Measurements from ENCODE around the gene NAALADL2. TPM values are rescaled to one million over a fixed set of nuclear protein-coding genes. Genes with fewer than 3 reads are reported as not detected.

The NAALADL2 gene
- total and polyA plus RNA-seq, 2 of the 8 experiments (the other 6 are each of a cell fraction or from before 2014, with no cell fraction given), result 0.12 to 0.22 TPM

- H4K8ac ChIP-seq (ENCODE audit: extremely low read depth, insufficient read depth, low read length), result no peak overlapping the region
- H3K4ac ChIP-seq (replicated peaks; ENCODE audit: insufficient read length, low read depth, low read length), result no peak overlapping the region
- no peak overlapping the region for H4K5ac ChIP-seq (ENCODE audit: insufficient read length, low read depth, low read length)
- H3K23ac ChIP-seq (ENCODE audit: insufficient read length), result no peak overlapping the region
- no peak overlapping the region for H3K56ac ChIP-seq (replicated peaks; ENCODE audit: insufficient read length, low read depth, low read length)
- H3K79me2 ChIP-seq (ENCODE audit: control insufficient read depth in 1 of 2, insufficient read depth in 2 of 2, low read length in 2 of 2), result no peaks in the 10 kb centered on the region
- no peak overlapping the region for H4K91ac ChIP-seq (replicated peaks; ENCODE audit: insufficient read length, low read length)
- DNase-seq (ENCODE audit: low read depth in 1 of 2, low spot score in 2 of 2) (no peak), FAIRE-seq (no peak)
- H2BK5ac ChIP-seq (ENCODE audit: low read depth, low read length), result no peak overlapping the region
- no peak overlapping the region for H3K14ac ChIP-seq (ENCODE audit: insufficient read length)
- no peak overlapping the region for H2BK120ac ChIP-seq (replicated peaks; ENCODE audit: low read depth, low read length)
- H3K4me2 ChIP-seq (ENCODE audit: insufficient read depth in 1 of 2, low read depth in 2 of 2, low read length in 2 of 2), result no peak overlapping the region
- no peaks in the 10 kb centered on the region for H3K36me3 ChIP-seq (ENCODE audit: control insufficient read depth in 2 of 4, insufficient read depth in 4 of 4, low read length in 3 of 4)
- H2AFZ ChIP-seq (ENCODE audit: low read length), result no peak overlapping the region
- POLR2A ChIA-PET (ENCODE audit: partially characterized antibody), result no interaction called here
- H3K9ac ChIP-seq (replicated peaks in 1 of 4; ENCODE audit: extremely low read depth in 1 of 4, low read depth in 3 of 4, low read length in 3 of 4), result no peak overlapping the region
- H3K27me3 ChIP-seq (replicated peaks in 1 of 4; ENCODE audit: control insufficient read depth in 3 of 4, extremely low read depth in 1 of 4, insufficient read depth in 3 of 4, low read length in 3 of 4), result no peaks in the 10 kb centered on the region
- H3K18ac ChIP-seq (ENCODE audit: extremely low read depth, low read length), result no peak overlapping the region
- H3K27ac ChIP-seq (ENCODE audit: low read depth, low read length), result no peak overlapping the region
- no peaks in the 10 kb centered on the region for H3K79me1 ChIP-seq (ENCODE audit: low read depth, low read length)
- no peak overlapping the region for H2BK15ac ChIP-seq (ENCODE audit: low read length)
- no peaks in the 10 kb centered on the region for H3K9me3 ChIP-seq (ENCODE audit: insufficient read depth in 2 of 2, low read depth in 1 of 2, low read length in 1 of 2)
- H3K23me2 ChIP-seq (ENCODE audit: low read depth, low read length), result no peaks in the 10 kb centered on the region
- no peak overlapping the region for H3K4me3 ChIP-seq (ENCODE audit: extremely low read depth in 1 of 4, insufficient read depth in 2 of 4, low read depth in 3 of 4, low read length in 4 of 4)
- no peak overlapping the region for H2AK5ac ChIP-seq (ENCODE audit: low read depth, low read length)
- H3K4me1 ChIP-seq (replicated peaks in 1 of 4; ENCODE audit: control insufficient read depth in 3 of 4, insufficient read depth in 4 of 4, low read length in 3 of 4), result no peaks in the 10 kb centered on the region
- H2BK12ac ChIP-seq (ENCODE audit: low read depth, low read length), result no peak overlapping the region
- CTCF ChIA-PET (ENCODE audit: partially characterized antibody), result no interaction called here
- H2BK20ac ChIP-seq (ENCODE audit: low read length), result no peak overlapping the region
- H4K20me1 ChIP-seq (replicated peaks in 1 of 2; ENCODE audit: control insufficient read depth in 1 of 2, insufficient read depth in 2 of 2, low read length in 2 of 2), result no peaks in the 10 kb centered on the region
- TF ChIP-seq RXRA (IDR thresholded peaks at IDR 0.05; ENCODE audit: insufficient read depth, low read depth, low read length) (no peak), GABPA (IDR thresholded peaks at IDR 0.05; ENCODE audit: borderline replicate concordance, insufficient read depth, low read length) (no peak)
These were observed 789.8 kb downstream of the NAALADL2 start for GRCh38 chr3:175648899-175649298.
